Brain microvascular endothelial cell (primary cell): Measurements from ENCODE around the gene CFL1.

Experiments used
- DNase-seq: peaks from one replicate; pipeline ENCODE4 v3.0.0-alpha.2; 2020
- H3K27ac ChIP-seq: fragments of 250-450 bp; sonication (Bioruptor Pico); 2 replicates; pipeline ENCODE4 v1.5.1; 2020; ENCODE audit warnings: mild to moderate bottlenecking, moderate library complexity
- H3K27me3 ChIP-seq: fragments of 250-450 bp; sonication (Bioruptor Pico); replicated peaks from 2 replicates; pipeline ENCODE4 v1.5.1; 2020; ENCODE audit warnings: mild to moderate bottlenecking
- H3K36me3 ChIP-seq: fragments of 250-450 bp; sonication (Bioruptor Pico); replicated peaks from 2 replicates; pipeline ENCODE4 v1.5.1; 2020; ENCODE audit warnings: mild to moderate bottlenecking
- H3K4me3 ChIP-seq: 2 replicates; pipeline ENCODE4 v1.5.1; 2011; ENCODE audit warnings: low read depth, mild to moderate bottlenecking, control low read depth, low read length, moderate library complexity
- CTCF ChIP-seq: IDR thresholded peaks from 2 replicates; pipeline ENCODE4 v1.5.1; 2011; ENCODE audit warnings: low read depth, mild to moderate bottlenecking, moderate library complexity, low read length, control low read depth, inconsistent platforms; ENCODE audit errors: missing control alignments
- in situ Hi-C: cut with HindIII; loops from 2 replicates; pipeline ENCODE4 v1.10.0; 2017; ENCODE audit warnings: low sequenced_read_pairs, low pct_ligation_motif_present

CFL1 gene

GRCh38 chr11:65883058-65883761 lies 25.2 kb upstream of the CFL1 start:
- Histone ChIP-seq H3K4me3 (no peak overlapping the region), H3K27ac (no peak overlapping the region), H3K27me3 (no peaks in the 10 kb centered on the region), H3K36me3 (peaks cover 42% of the 10 kb centered on the region)
- in situ Hi-C loops, result no loop called here
- no peak for DNase-seq
- no peak for TF ChIP-seq CTCF

GRCh38 chr11:65882120-65883057 lies 24.4 kb upstream of the CFL1 start:
- no peak for DNase-seq
- no peak overlapping the region for H3K4me3 ChIP-seq
- H3K27ac ChIP-seq, result no peak overlapping the region
- peaks cover 42% of the 10 kb centered on the region for H3K36me3 ChIP-seq
- in situ Hi-C loops, result no loop called here
- no peaks in the 10 kb centered on the region for H3K27me3 ChIP-seq
- TF ChIP-seq CTCF, result no peak

- TF ChIP-seq CTCF, result no peak
- no peaks in the 10 kb centered on the region for H3K27me3 ChIP-seq
- no peak for DNase-seq
- no peak overlapping the region for H3K27ac ChIP-seq
- in situ Hi-C loops, result no loop called here
- H3K36me3 ChIP-seq, result peaks cover 42% of the 10 kb centered on the region
- no peak overlapping the region for H3K4me3 ChIP-seq
These were observed 23.0 kb upstream of the CFL1 start for GRCh38 chr11:65880844-65881421.

GRCh38 chr11:65880027-65880426 lies 22.0 kb upstream of the CFL1 start:
- Histone ChIP-seq H3K4me3 (no peak overlapping the region), H3K36me3 (peaks cover 33% of the 10 kb centered on the region), H3K27me3 (no peaks in the 10 kb centered on the region), H3K27ac (no peak overlapping the region)
- no peak for TF ChIP-seq CTCF
- in situ Hi-C loops, result no loop called here
- DNase-seq, result no peak

- H3K36me3 ChIP-seq, result peaks cover 29% of the 10 kb centered on the region
- TF ChIP-seq CTCF, result no peak
- in situ Hi-C loops, result no loop called here
- no peak within 1 kb of the TSS for H3K27ac ChIP-seq
- no peak within 1 kb of the TSS for H3K4me3 ChIP-seq
- no peaks in the 10 kb centered on the region for H3K27me3 ChIP-seq
- no peak for DNase-seq
These were observed 21.6 kb upstream of the CFL1 start, which contains the start of gene CTSW for GRCh38 chr11:65879617-65880016. Gene CTSW, plus strand, starts transcription at chr11:65879837. Its CDS starts 18 bp downstream, at chr11:65879855.
